Measurements from ENCODE around the gene ARL5B.

DNA sequence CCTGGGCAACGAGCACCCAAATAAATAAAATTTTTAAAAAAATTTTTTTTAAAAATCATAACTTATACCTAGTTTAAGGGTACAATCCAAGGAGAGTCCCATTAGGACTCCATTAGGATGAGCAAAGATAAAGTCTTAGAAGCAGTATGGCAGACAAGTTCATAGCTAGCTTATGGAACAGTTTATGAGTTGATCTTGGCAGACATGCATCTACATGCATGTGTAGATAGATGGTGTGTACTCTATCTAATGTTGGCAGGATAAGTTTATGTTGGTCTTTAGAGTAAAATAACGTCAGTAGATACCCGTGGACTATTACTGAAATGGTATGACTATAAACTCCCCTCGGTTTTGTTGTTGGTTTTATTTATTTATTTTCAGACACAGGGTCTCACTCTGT lies 48.1 kb upstream of the ARL5B start:
- TF ChIP-seq, protein P1, sequence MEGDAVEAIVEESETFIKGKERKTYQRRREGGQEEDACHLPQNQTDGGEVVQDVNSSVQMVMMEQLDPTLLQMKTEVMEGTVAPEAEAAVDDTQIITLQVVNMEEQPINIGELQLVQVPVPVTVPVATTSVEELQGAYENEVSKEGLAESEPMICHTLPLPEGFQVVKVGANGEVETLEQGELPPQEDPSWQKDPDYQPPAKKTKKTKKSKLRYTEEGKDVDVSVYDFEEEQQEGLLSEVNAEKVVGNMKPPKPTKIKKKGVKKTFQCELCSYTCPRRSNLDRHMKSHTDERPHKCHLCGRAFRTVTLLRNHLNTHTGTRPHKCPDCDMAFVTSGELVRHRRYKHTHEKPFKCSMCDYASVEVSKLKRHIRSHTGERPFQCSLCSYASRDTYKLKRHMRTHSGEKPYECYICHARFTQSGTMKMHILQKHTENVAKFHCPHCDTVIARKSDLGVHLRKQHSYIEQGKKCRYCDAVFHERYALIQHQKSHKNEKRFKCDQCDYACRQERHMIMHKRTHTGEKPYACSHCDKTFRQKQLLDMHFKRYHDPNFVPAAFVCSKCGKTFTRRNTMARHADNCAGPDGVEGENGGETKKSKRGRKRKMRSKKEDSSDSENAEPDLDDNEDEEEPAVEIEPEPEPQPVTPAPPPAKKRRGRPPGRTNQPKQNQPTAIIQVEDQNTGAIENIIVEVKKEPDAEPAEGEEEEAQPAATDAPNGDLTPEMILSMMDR (IDR thresholded peaks at IDR 0.05; ENCODE audit: low read depth, low read length, poor library complexity, severe bottlenecking): no peak
- TF ChIP-seq EZH2phosphoT487 (IDR thresholded peaks at IDR 0.05; ENCODE audit: borderline replicate concordance, low read length): no peak

Data from DOHH2 (cell line).